ENCODE results near the gene NTSR1. TPM values are rescaled to one million over a fixed set of nuclear protein-coding genes. Genes with fewer than 3 reads are reported as not detected.

NTSR1 gene
- total RNA-seq, 1 experiment from 2014 or later, result 7.8 TPM

DNA sequence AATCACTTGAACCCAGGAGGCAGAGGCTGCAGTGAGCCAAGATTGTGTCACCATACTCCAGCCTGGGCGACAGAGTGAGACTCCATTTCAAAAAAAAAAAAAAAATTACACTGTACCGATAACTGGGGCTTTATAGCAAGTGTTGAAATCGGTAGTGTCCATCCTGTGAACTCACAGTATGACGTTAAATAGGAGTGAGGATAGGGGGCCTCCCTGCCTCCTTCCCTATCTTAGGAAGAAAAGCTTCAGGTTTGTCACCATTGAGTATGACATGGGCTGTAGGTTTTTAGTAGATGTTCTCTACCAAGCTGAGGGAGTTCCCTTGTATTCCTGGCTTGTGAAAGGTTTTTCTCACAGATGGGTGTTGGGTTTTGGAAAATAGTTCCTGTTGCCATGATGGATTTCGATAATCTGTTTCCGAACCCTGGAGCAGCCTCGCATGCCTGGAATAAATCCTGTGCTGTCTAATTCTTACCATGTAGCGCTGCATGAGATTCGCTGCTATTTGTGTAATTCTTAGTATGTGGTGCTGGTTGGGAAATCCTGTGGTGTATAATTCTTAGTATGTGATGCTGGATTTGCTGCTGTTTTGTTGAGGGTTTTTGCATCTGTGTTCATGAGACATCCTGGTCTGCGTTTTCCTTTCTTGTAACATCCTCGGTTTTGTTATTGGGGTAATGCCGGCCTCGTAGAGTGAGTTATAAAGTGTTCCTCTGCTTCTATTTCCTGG is 23.6 kb downstream of the NTSR1 start:
- CTCF ChIA-PET, result no interaction called here

DNA sequence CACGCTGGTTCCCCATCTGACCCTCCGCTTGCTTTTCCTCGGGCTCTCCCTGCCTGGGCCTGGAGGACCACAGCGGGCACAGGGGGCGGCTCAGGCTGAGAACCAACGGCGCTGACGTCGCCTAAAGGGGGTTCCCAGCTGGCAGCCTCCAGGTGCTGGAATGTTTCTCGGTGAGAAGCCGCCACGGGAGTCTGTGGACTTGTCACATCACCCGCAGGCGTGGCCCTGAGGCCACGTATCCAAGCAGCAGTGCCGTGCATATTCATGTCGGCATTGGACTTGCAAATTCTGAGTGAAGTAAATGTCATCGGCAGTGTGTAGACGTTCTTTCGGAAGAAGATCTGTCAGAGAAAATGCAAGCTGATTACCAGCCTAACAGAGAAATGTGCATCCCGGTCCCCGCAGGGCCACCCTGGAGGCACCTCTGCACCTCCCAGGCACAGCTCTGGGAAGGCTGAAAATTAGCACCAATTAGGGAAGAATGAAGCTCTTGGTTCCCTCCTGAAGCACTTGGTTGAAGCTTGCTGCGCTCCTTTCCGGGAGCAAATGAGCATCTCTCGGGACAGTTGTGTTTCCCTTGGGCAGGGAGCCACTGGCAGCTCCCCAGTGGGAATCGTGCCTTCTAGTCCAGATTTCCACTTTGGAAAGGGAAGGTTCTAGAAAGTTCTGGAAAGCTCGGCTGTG is 24.3 kb downstream of the NTSR1 start:
- DNase-seq (no peak), ATAC-seq (no peak)
- H2AFZ ChIP-seq (ENCODE audit: low read length), result no peak overlapping the region
- no peaks in the 10 kb centered on the region for H4K20me1 ChIP-seq (ENCODE audit: low read length)
- H3K4me3 ChIP-seq (ENCODE audit: low read length), result no peak overlapping the region
- intact Hi-C loops (cut with micrococcal nuclease), result no loop called here
- TF ChIP-seq, protein P1, sequence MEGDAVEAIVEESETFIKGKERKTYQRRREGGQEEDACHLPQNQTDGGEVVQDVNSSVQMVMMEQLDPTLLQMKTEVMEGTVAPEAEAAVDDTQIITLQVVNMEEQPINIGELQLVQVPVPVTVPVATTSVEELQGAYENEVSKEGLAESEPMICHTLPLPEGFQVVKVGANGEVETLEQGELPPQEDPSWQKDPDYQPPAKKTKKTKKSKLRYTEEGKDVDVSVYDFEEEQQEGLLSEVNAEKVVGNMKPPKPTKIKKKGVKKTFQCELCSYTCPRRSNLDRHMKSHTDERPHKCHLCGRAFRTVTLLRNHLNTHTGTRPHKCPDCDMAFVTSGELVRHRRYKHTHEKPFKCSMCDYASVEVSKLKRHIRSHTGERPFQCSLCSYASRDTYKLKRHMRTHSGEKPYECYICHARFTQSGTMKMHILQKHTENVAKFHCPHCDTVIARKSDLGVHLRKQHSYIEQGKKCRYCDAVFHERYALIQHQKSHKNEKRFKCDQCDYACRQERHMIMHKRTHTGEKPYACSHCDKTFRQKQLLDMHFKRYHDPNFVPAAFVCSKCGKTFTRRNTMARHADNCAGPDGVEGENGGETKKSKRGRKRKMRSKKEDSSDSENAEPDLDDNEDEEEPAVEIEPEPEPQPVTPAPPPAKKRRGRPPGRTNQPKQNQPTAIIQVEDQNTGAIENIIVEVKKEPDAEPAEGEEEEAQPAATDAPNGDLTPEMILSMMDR (conservative IDR thresholded peaks at IDR 0.05; ENCODE audit: low read depth, low read length), result no peak
- no peak for TF ChIP-seq EZH2phosphoT487 (IDR thresholded peaks at IDR 0.05; ENCODE audit: borderline replicate concordance, low read length)
- no peak for TF ChIP-seq EZH2 (IDR thresholded peaks at IDR 0.05; ENCODE audit: low read length, unreplicated experiment)
- no peaks in the 10 kb centered on the region for H3F3A ChIP-seq (ENCODE audit: low read length, unreplicated experiment)
- ChIA-PET POLR2A (ENCODE audit: unreplicated experiment) (interaction anchor here (0.6 kb wide), 1 partner anchor 956 kb away, joined by 4 read pairs; no protein-coding TSS in a partner anchor), CTCF (no interaction called here)
- no peaks in the 10 kb centered on the region for H3K36me3 ChIP-seq (ENCODE audit: low read depth, low read length)
- no peak overlapping the region for H3K4me2 ChIP-seq (ENCODE audit: low read length)
- no peaks in the 10 kb centered on the region for H3K27me3 ChIP-seq (ENCODE audit: low read length)
- no peak overlapping the region for H3K9ac ChIP-seq (ENCODE audit: low read length)
- H3K9me2 ChIP-seq (replicated peaks; ENCODE audit: low read length), result no peaks in the 10 kb centered on the region
- no peaks in the 10 kb centered on the region for H3K9me3 ChIP-seq (ENCODE audit: low read length)
- no peak overlapping the region for H3K27ac ChIP-seq (ENCODE audit: low read length)
- no TSS peak for BruUV-seq (replicated peaks)
- no peaks in the 10 kb centered on the region for H3K79me2 ChIP-seq (ENCODE audit: low read length)
- no peaks in the 10 kb centered on the region for H3K4me1 ChIP-seq (ENCODE audit: insufficient read depth, low read length)

More for the DNA sequence above, 23.6 kb downstream of the NTSR1 start:
- H3K4me1 ChIP-seq (ENCODE audit: insufficient read depth, low read length), result no peaks in the 10 kb centered on the region
- H3K36me3 ChIP-seq (ENCODE audit: low read depth, low read length), result no peaks in the 10 kb centered on the region
- ATAC-seq, result no peak
- no peaks in the 10 kb centered on the region for H4K20me1 ChIP-seq (ENCODE audit: low read length)
- H3K27ac ChIP-seq (ENCODE audit: low read length), result no peak overlapping the region
- no peaks in the 10 kb centered on the region for H3K9me2 ChIP-seq (replicated peaks; ENCODE audit: low read length)
- H3K9me3 ChIP-seq (ENCODE audit: low read length), result no peaks in the 10 kb centered on the region
- H3K9ac ChIP-seq (ENCODE audit: low read length), result no peak overlapping the region
- no peak overlapping the region for H3K4me3 ChIP-seq (ENCODE audit: low read length)
- intact Hi-C loops (cut with micrococcal nuclease), result no loop called here
- H2AFZ ChIP-seq (ENCODE audit: low read length), result no peak overlapping the region
- TF ChIP-seq EZH2 (IDR thresholded peaks at IDR 0.05; ENCODE audit: low read length, unreplicated experiment), result no peak
- H3F3A ChIP-seq (ENCODE audit: low read length, unreplicated experiment), result no peaks in the 10 kb centered on the region
- DNase-seq, result no peak
- POLR2A ChIA-PET (ENCODE audit: unreplicated experiment), result no interaction called here
- H3K4me2 ChIP-seq (ENCODE audit: low read length), result no peak overlapping the region
- H3K27me3 ChIP-seq (ENCODE audit: low read length), result no peaks in the 10 kb centered on the region
- no peaks in the 10 kb centered on the region for H3K79me2 ChIP-seq (ENCODE audit: low read length)
- no TSS peak for BruUV-seq (replicated peaks)

DNA sequence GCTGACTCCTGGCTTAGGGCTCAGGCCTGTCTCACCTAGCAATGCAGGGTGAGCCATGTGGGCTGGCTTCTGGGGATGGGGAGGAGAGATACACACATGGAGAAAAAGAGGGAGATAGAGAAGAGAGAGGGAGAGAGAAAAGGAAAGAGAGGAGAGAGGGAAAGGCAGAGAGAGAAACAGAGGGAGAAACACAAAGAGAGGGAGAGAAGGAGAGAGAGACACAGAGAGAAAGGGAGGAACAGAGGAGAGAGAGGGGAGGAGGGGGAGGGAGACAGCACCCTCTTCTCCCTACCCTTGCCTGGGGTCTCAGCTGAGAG is 24.8 kb downstream of the NTSR1 start:
- no peaks in the 10 kb centered on the region for H3K79me2 ChIP-seq (ENCODE audit: low read length)
- H3K27me3 ChIP-seq (ENCODE audit: low read length), result no peaks in the 10 kb centered on the region
- H3K4me3 ChIP-seq (ENCODE audit: low read length), result no peak overlapping the region
- H3K27ac ChIP-seq (ENCODE audit: low read length), result no peak overlapping the region
- TF ChIP-seq EZH2 (IDR thresholded peaks at IDR 0.05; ENCODE audit: low read length, unreplicated experiment) (no peak), EZH2phosphoT487 (IDR thresholded peaks at IDR 0.05; ENCODE audit: borderline replicate concordance, low read length) (no peak)
- TF ChIP-seq, protein P1 (conservative IDR thresholded peaks at IDR 0.05; ENCODE audit: low read depth, low read length), result no peak
- H3K9me2 ChIP-seq (replicated peaks; ENCODE audit: low read length), result no peaks in the 10 kb centered on the region
- H3K9ac ChIP-seq (ENCODE audit: low read length), result no peak overlapping the region
- H3F3A ChIP-seq (ENCODE audit: low read length, unreplicated experiment), result no peaks in the 10 kb centered on the region
- ChIA-PET CTCF (no interaction called here), POLR2A (ENCODE audit: unreplicated experiment) (no interaction called here)
- DNase-seq, result no peak
- H3K4me1 ChIP-seq (ENCODE audit: insufficient read depth, low read length), result peaks cover 1% of the 10 kb centered on the region; the same call in 1 of the 2 replicates
- intact Hi-C loops (cut with micrococcal nuclease), result no loop called here
- no TSS peak for BruUV-seq (replicated peaks)
- H3K9me3 ChIP-seq (ENCODE audit: low read length), result no peaks in the 10 kb centered on the region
- ATAC-seq, result no peak
- H3K36me3 ChIP-seq (ENCODE audit: low read depth, low read length), result no peaks in the 10 kb centered on the region
- no peak overlapping the region for H2AFZ ChIP-seq (ENCODE audit: low read length)
- no peaks in the 10 kb centered on the region for H4K20me1 ChIP-seq (ENCODE audit: low read length)
- H3K4me2 ChIP-seq (ENCODE audit: low read length), result no peak overlapping the region
